ENCODE data around the gene SPSB2.

Gene SPSB2

DNA sequence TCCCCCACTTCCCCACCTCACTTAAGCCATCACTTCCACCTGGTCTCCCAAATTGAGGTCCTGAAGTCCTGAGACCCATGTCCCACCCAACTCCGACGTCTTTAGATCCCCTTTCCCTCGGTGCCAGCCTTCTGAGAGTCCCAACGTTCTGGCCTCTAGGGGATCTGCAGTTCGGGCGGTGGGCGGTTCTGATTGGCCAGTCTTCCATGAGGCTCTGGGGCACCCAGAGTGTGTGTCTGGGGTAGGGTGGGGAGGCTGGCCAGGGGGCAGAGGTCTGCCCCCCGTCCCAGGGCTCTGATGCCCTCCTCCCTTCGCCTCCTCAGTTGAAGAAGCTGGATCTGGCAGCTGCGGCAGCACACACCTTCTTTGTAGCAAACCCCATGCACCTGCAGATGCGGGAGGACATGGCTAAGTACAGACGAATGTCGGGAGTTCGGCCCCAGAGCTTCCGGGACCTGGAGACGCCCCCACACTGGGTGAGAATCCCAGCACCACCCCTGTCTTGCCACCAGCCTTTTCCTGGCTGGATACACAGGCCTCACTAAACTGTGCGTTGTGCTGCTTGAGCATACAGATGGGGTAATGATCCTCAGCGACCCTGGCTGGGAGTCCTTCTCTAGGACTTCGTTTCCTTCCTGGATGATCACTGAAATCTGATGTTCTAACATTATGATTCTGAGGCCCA lies 43.4 kb downstream of the SPSB2 start:
- DNase-seq, result no peak

DNA sequence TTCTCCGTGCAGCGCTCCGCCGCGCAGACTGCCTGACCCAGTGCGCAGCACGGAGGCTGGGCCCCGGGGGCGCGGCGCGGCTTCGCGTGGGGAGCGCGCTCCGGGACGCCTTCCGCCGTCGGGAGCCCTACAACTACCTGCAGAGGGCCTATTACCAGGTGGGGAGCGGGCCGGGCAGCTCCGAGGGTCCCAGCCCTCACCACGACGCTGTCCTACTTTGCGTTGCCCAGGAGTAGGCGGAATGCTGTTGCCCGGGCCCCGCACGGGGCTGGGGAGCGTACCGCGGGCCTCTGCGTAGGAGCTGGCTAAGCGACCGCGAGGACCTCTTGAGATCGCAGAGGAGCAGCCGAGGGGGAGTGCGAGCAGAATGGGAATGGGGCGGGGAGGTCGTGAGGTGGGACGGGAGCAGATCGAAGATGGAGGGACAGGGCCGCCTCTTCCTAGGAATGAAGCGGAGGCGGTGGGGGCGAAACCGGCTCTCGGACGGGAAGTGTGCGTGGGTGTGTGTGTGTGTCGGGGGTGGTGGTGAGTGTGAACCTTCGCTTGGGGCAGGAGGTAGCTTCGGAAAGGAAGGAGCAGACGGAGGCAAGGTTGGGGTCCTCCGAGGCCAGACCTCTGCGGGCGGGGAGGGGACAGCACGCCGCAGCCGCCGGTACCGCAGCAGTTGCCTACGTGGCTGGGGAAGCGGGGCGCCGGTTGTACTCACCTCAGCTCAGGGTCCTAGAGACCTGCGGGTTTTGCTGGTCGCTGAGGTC lies 44.1 kb downstream of the SPSB2 start:
- DNase-seq, result peak; percentile 37

DNA sequence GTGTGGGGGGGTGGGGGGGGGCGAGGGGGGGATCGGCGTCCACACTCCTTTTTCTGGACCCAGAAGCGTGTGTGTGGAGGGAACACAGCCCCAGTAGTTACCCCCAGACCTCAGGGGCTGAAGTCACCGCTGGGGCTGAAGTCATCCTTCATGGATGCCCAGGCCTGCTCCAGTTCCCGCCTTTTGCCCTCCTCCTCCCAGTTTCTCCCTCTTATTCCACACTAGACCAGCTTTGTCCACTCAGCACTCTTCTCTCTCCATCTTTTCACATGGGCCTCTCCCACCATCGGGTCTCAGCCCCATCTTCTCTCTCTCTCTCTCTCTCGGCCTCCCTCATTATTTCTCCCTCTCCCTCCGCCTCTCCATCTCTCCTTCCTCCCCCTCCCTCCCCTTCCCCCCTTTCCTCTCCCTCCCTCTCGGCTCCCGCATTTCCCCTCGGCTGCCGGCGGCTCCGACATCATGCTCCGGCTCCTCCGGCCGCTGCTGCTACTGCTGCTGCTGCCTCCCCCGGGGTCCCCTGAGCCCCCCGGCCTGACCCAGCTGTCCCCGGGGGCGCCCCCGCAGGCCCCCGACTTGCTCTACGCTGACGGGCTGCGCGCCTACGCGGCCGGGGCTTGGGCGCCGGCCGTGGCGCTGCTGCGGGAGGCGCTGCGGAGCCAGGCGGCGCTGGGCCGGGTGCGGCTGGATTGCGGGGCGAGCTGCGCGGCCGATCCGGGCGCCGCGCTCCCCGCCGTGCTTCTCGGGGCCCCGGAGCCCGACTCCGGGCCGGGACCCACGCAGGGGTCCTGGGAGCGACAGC lies 44.9 kb downstream of the SPSB2 start, which contains the start of gene P3H3:
Gene P3H3 (plus strand): TSS at position 426 of the 799 bp plus-strand sequence. CDS start 34 bp downstream, at position 460.
- DNase-seq, result no peak

DNA sequence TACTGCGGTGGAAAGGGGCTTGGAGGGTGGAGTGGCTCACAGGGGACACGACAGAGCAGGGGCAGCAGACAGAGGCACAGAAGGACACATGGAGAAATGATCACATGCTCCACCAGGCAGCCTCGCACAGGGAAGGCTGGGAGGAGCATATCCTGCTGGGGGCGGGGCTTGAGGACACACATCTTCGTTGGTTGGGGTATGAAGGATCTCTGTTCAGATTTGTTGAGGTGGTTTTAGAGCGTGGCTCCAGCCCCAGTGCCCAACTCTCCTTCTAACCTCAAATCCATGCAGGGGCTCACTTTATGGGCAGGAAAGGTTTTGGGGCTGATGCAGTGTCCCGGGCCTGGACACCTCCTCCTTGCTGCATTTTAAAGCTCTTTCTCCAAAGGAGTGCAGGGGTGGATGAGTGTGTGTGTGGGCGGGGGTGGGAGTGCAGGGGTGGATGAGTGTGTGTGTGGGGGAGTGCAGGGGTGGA lies 45.6 kb downstream of the SPSB2 start:
- peak; percentile 38 for DNase-seq

DNA sequence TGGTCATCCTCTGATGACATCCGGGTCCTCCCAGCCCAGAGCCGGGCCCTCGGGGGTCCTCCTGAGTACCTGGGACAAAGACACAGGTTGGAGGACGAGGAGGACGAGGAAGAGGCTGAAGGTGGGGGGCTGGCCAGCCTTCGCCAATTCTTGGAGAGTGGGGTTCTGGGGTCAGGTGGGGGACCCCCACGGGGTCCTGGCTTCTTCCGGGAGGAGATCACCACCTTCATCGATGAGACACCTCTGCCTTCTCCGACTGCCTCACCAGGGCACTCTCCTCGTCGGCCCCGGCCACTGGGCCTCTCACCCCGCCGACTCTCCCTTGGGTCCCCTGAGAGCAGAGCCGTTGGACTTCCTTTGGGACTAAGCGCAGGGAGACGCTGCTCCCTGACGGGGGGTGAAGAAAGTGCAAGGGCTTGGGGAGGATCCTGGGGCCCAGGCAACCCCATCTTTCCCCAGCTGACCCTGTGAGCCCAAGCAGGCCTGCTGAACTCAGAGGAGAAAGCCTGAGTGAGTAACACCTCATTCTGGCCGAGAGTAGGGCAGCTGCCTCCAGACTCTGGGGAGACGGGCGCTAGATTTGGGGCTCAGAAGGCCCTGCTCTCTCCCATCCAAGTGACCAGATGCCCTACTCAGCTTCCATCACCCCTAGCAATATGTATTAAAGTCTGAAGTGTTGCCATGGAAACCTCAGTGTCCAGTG lies 46.2 kb downstream of the SPSB2 start:
- DNase-seq, result no peak

DNA sequence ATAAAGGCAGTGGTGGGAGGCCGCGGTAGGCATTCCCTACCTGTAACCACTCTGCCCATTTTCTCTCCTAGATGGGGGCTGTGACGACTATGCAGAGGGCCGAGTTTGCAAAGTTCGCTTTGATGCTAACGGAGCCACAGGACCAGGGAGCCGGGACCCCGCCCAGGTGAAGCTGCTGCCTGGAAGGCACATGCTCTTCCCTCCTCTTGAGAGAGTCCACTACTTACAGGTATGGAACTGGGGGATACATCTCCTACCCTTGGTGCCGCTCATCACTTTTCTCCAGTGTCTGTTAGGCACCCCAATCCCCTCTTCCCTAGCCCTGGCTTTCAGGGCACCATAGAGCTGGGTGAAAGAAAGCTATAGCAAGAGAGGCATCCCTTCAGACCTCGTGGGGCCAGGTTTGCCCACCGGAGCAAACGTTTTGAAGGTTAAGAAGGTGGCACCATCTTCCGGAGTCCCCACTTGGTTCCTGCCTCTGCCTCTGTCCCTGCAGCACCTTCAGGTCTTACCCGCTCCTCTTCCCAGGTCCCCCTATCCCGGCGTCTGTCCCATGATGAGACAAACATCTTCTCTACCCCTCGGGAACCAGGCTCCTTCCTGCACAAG lies 46.9 kb downstream of the SPSB2 start:
- DNase-seq, result no peak

DNA sequence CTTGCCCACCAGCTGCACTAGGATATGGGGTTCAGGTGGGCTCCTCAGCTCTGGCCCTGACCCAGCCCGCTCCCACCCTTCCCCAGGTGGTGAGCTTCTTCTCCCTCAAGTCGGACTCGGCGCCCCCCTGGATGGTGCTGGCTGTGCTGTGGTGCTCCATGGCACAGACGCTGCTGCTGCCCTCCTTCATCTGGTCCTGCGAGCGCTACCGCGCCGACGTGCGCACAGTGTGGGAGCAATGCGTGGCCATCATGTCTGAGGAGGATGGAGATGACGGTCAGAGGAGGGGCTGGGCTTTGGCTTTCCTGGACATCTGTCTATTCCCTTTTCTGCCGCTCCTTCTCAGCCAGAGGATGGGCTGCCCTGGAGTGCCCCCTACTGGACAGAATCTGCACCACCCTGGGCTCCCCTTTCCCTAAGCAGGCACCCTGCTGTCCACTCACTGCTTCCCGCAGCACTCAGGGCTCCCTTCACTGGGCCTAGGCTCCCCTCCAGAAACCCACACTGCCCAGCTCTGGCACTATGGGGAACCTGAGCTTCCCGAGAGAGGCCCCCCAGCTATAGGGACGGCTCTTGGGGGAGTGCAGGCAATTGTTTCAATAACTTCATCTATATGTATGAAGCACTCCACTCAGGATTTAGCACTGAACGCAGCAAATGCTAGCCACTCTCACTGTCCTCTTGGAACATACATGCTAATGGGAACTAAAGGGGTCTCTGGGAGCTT lies 47.5 kb downstream of the SPSB2 start:
- DNase-seq, result peak; percentile 81

DNA sequence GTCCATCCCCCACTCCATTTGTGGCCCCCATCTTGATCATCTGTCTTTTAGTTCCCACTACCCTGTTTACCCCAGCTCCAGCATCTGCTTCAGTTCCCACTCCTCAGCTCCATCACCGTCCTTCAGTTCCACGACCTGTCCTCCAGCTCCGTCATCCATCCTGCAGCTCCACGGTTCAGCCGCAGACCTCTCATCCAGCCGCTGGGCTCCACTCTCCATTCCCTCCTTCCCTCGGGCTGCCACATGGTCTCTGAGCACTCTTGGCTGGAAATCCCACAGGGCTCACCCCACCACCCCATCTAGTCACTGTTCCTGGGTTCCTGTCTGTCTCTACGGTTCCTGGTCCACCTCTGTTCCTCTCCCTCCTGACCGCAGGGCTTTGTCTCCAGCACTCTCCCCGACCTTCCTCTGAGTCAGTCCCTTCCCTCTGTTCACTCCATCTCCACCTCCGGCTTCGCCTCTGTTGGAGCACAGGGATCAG lies 48.2 kb downstream of the SPSB2 start:
- DNase-seq, result no peak

DNA sequence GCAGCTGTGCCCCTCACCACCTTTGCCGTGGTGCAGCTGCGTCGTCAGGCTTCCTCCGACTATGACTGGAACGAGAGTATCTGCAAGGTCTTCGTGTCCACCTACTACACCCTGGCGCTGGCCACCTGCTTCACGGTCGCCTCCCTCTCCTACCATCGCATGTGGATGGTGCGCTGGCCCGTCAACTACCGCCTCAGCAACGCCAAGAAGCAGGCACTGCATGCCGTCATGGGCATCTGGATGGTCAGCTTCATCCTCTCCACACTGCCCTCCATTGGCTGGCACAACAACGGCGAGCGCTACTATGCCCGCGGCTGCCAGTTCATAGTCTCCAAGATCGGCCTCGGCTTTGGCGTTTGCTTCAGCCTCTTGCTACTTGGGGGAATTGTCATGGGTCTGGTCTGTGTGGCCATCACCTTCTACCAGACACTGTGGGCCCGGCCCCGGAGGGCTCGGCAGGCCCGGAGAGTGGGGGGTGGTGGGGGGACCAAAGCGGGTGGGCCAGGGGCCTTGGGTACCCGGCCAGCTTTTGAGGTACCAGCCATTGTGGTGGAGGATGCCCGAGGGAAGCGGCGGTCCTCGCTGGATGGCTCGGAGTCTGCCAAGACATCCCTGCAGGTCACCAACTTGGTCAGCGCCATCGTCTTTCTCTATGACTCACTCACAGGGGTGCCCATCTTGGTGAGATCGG lies 48.9 kb downstream of the SPSB2 start:
- no peak for DNase-seq

DNA sequence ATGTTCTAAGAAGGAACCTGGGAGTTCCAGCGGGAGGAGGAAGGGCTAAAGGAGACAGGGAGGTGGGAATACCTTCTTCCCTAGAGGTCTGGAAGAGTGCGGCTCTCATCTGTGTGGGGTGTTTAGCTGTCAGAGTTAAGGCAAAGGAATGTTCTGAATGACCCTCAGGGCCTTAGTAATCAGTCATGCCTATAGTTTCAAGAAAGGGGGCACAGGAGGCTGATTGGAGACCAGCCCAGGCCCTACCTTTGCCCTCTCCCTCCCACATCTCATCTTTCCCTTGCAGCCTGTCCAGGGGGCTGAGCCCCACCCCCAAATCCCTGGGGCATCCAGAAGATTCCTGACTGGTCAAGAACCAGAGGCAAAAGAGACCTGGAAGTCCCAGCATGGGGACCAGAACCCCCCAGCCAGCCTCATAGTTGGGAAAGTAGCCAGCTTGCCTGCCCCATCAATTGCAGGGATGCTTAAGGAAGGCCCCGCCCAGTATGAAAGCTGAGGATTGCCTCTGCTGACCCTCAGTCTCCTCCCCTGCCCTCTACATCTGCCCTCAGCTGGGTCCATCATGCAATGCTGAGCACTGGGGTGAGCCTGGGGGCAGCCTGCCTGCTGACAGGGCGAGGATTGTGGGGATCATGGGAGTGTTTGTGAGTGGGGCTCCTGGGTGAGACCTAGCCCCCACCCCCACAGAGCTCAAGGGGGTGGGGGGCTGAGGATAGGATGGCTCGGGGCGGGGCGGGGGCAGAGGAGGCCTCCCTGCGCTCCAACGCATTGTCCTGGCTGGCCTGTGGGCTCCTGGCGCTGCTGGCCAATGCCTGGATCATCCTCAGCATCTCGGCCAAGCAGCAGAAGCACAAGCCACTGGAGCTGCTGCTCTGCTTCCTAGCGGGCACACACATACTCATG lies 49.7 kb downstream of the SPSB2 start:
- no peak for DNase-seq

DNA sequence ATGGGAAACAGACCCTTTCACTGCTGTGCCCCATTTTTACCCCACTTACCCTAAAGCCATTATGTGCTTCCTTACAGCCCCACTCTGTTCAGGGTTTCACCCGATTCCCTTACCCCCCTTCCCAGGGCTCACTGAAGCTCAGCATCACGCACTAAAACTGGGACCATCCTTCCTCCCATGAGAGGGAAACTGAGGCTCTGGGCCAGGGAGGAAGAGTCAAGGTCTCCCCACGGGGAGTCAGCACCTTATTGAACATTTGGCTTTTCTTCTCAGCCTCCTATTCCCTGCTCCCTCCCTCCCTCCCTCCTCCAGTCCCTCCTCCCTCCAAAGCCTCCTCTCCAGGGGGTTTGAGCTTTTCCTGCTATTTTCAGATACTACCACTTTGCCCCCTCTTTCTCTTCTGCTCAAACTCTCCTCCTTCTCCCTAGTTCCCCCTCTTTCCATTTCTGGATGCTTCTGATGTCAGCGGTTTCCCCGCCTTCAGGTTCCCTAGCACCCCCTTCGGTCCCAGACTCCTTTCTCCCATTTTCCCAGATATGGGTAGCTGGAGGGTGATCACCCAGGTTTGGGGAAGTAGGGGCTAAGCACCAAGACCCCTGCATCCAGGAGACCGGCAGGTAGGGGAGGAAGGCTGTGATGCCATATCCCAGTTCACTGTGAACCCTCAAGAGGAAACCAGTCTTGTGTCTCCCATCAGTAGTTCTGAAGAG lies 50.5 kb downstream of the SPSB2 start:
- no peak for DNase-seq

DNA sequence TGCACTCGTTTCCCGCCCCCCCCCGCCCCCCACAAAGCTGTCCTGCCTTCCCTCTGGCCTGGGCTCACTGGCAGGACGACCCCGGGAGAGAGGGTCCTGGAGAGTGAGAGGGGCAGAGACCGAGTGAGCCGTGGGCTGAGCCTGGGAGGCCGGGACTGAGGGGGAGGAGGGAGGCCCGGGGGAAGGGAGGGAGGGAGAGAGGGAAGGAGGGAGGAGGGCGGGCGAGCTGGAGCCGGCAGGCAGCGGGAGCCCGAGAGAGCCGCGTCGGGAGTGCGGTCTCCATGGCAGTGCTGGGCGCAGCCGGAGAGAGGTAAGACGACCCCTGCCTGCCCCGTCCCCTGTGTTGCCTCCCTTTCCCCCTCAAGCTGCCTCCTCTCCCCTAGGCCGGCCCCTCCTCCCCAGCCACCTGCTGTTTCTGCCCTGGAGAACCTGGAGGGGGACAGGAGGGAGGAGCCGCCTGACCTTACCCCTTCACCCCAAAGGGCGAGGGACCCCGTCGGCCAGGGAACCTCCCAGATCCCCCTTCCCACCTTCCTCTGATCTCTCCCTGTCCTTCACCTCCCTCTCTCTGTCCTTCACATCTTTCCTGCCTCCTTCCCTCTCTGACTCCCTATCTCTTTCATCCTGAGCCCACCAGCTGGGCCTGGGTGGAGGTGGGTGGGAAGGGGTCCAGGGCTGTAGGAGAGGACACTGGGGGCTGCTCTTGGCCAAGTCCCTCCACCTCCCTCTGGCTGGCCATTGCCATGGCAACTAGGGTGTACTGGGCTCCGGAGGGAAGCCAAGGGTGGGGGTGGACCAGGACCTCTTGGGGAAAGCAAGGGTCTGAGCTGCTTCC lies 51.3 kb downstream of the SPSB2 start, which contains the start of gene GPR162:
Gene GPR162 (plus strand): TSS at position 231 of the 835 bp plus-strand sequence. CDS start 2,078 bp downstream, outside the sequence.
- DNase-seq, result no peak

Measured in CD4-positive, alpha-beta T cell treated with Interleukin-12 subunit alpha and Interleukin-12 subunit beta, for 1 hour (primary cell).